ENCODE measurements around the gene SCT. TPM values are rescaled to one million over a fixed set of nuclear protein-coding genes. Genes with fewer than 3 reads are reported as not detected.

The SCT gene
- total RNA-seq (under 1 TPM in 1 of 9 donors, not detected in 8; 0.81 TPM), polyA plus RNA-seq (not detected)
- long read RNA-seq, donor 1 = 0 reads
- long read RNA-seq, donor 2 = 0 reads
- long read RNA-seq, donor 3 = 0 reads

DNA sequence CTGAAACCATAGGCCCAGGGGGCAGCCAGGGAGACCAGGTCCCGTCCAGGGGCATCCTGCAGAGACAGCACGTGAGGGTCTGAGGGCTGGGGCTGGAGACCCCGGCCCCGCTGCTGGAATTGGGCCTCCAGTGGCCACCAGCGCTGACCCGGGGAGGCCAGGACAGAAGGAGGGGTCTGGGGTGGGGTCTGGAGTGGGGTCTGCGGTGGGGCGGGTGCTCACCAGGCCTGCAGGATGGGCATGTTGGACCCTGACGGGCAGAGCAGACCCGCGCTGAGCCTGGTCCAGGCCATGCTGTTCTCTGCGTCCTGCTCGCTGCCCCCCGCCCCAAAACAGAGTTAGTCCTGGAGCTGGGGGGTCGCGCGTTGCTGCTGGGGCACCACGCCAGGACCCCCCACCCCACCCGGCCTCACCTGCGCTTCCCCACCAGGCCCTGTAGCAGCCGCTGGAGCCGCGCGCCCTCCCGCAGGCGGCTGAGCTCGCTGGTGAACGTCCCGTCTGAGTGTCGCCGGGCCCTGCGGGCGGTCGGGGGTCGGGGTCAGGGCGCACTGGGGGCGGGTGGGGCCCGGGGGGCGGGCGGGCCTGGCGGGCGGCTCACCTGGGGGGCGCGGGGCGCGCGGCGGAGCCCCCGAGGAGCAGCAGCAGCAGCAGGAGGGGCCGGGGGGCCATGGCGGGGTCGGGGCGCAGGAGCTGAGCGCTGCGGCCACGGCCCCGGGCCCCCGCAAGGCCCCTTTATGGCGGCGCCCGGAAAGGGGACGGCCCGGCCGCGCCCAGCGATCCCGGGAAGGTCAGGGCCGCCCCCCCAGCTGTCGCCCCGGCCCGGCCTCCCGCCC lies at the start of gene SCT:
TSS of gene SCT (minus strand) at position 707 of the 833 bp plus-strand sequence. CDS start at position 669, 38 bp downstream.
- TF ChIP-seq POLR2A (IDR thresholded peaks at IDR 0.05) (no peak), CTCF (IDR thresholded peaks at IDR 0.05) (no peak)
- ATAC-seq = no peak
- intact Hi-C loops (cut with DNase I) = loop anchor here in 1 of 10 donors (5.0 kb wide), 1 partner anchor 69 kb away; no protein-coding TSS in a partner anchor

GRCh38 chr11:674406-674805 lies 47.4 kb upstream of the SCT start:
- TF ChIP-seq CTCF (IDR thresholded peaks at IDR 0.05) (no peak), POLR2A (IDR thresholded peaks at IDR 0.05) (no peak)
- H3K36me3 ChIP-seq = peaks cover 2 to 79% (median 66%) of the 10 kb centered on the region in 9 donors
- no peaks in the 10 kb centered on the region for H3K27me3 ChIP-seq
- WGBS, 4 donors = 89 to 93% (median 90%) methylated on average over 17 of the region's 17 CpGs
- no peak overlapping the region for H3K27ac ChIP-seq
- H3K4me3 ChIP-seq = no peak overlapping the region
- intact Hi-C loops (cut with DNase I) = no loop called here
- ATAC-seq (no peak), DNase-seq (no peak)
- H3K9me3 ChIP-seq = no peaks in the 10 kb centered on the region
- no peaks in the 10 kb centered on the region for H3K4me1 ChIP-seq

More for the DNA sequence above, at the start of gene SCT:
- no peak within 1 kb of the TSS for H3K27ac ChIP-seq
- peak within 1 kb of the TSS in 1 of 12 donors; percentile 22 for H3K4me3 ChIP-seq
- DNase-seq = peak in 2 of 5 donors; percentile 6 to 16
- WGBS, 4 donors = 10 to 54% (median 12%) methylated on average over 8 to 72 of the region's 72 CpGs; no CpG with 5 or more reads in 1 of the 4 donors
- H3K9me3 ChIP-seq = no peaks in the 10 kb centered on the region
- peaks cover 0 to 3% (median 0%) of the 10 kb centered on the region in 9 donors for H3K36me3 ChIP-seq
- peaks cover 6 to 28% (median 15%) of the 10 kb centered on the region in 9 donors for H3K27me3 ChIP-seq
- peaks cover 0 to 16% (median 0%) of the 10 kb centered on the region in 12 donors for H3K4me1 ChIP-seq

- Histone ChIP-seq H3K36me3 (peaks cover 2 to 74% (median 62%) of the 10 kb centered on the region in 9 donors), H3K9me3 (no peaks in the 10 kb centered on the region), H3K27me3 (no peaks in the 10 kb centered on the region), H3K27ac (no peak overlapping the region), H3K4me3 (no peak overlapping the region), H3K4me1 (no peaks in the 10 kb centered on the region)
- 94 to 95% (median 94%) methylated on average over 8 of the region's 8 CpGs for WGBS, 4 donors
- TF ChIP-seq CTCF (IDR thresholded peaks at IDR 0.05) = no peak
- TF ChIP-seq POLR2A (IDR thresholded peaks at IDR 0.05) = no peak
- intact Hi-C loops (cut with DNase I) = no loop called here
- DNase-seq = no peak
- no peak for ATAC-seq
Observed at GRCh38 chr11:673866-674265, 46.9 kb upstream of the SCT start.

DNA sequence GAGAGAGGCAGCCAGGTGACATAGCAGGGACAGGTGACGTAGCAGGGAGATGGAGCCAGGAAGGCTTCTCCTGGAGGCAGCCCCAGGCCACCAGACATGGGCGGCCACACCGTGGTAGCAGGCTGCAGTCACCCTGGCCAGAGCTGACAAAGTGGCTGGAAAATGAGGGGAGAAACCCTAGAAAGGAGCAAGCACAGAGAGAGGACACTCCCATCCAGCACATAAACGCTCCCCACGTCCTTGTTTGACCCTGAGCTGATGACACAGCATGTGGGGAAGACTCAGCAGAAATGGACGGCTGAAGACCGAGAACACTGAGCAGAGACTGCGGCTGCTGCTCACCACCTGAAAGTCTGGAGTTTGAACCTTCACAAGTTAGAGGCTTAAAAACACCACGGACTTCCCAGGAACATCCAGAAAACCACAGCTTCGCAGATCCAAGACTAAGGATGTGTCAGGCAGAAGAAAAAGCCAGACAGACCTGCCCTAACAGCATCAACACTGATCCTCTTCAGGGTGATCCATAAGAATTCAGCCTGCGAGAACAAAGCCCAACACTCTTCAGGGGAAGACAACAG lies 38.8 kb upstream of the SCT start:
- Histone ChIP-seq H3K9me3 (no peaks in the 10 kb centered on the region), H3K4me3 (no peak overlapping the region), H3K36me3 (peaks cover 0 to 37% (median 10%) of the 10 kb centered on the region in 9 donors), H3K27ac (peak overlapping the region in 8 of 12 donors; percentile 2 to 54 (median 22)), H3K4me1 (peaks cover 0 to 10% (median 2%) of the 10 kb centered on the region in 12 donors), H3K27me3 (no peaks in the 10 kb centered on the region)
- WGBS, 4 donors = 70 to 78% (median 74%) methylated on average over 11 of the region's 11 CpGs
- ATAC-seq = peak; percentile 45 to 80 (median 68)
- DNase-seq = no peak
- intact Hi-C loops (cut with DNase I) = loop anchor here in 1 of 10 donors (10.0 kb wide), 1 partner anchor 59 kb away; no protein-coding TSS in a partner anchor
- TF ChIP-seq CTCF (IDR thresholded peaks at IDR 0.05) (no peak), POLR2A (IDR thresholded peaks at IDR 0.05) (no peak)
